Osteoblast (primary cell): ENCODE data around the gene RREB1. TPM values are rescaled to one million over a fixed set of nuclear protein-coding genes. Genes with fewer than 3 reads are reported as not detected.

Experiments used
- DNase-seq: peaks from one replicate; pipeline ENCODE4 v3.0.0; 2011; ENCODE audit warnings: low spot score, mixed read lengths; ENCODE audit not compliant: insufficient read length; ENCODE audit errors: missing footprints
- H2AFZ ChIP-seq: 2 replicates; pipeline ENCODE4 v1.6.0; 2011; ENCODE audit warnings: mild to moderate bottlenecking, low read length
- H3K27ac ChIP-seq: 2 replicates; pipeline ENCODE4 v1.5.1; 2011; ENCODE audit warnings: mild to moderate bottlenecking, low read depth, low read length, moderate library complexity
- H3K27me3 ChIP-seq: 2 replicates; pipeline ENCODE4 v1.6.0; 2012; ENCODE audit warnings: mild to moderate bottlenecking, control low read depth, inconsistent platforms, low read length, moderate library complexity; ENCODE audit not compliant: insufficient read depth
- H3K36me3 ChIP-seq: 2 replicates; pipeline ENCODE4 v1.5.1; 2011; ENCODE audit warnings: mild to moderate bottlenecking, low read length, control low read depth, moderate library complexity; ENCODE audit not compliant: insufficient read depth
- H3K4me1 ChIP-seq: 2 replicates; pipeline ENCODE4 v1.5.1; 2011; ENCODE audit warnings: mild to moderate bottlenecking, low read length, control low read depth, moderate library complexity; ENCODE audit not compliant: insufficient read depth
- H3K4me2 ChIP-seq: 2 replicates; pipeline ENCODE4 v1.6.0; 2011; ENCODE audit warnings: mild to moderate bottlenecking, low read length; ENCODE audit not compliant: insufficient read depth
- H3K4me3 ChIP-seq: fragments of 200-600 bp; sonication (generic); 3 replicates; pipeline ENCODE4 v1.5.1; 2012; ENCODE audit warnings: mild to moderate bottlenecking, low read length, inconsistent platforms; ENCODE audit not compliant: insufficient read depth
- H3K79me2 ChIP-seq: 2 replicates; pipeline ENCODE4 v1.6.0; 2012; ENCODE audit warnings: mild to moderate bottlenecking, low read length, control low read depth, inconsistent platforms; ENCODE audit not compliant: insufficient read depth
- H3K9me3 ChIP-seq: 2 replicates; pipeline ENCODE4 v1.5.1; 2011; ENCODE audit warnings: low read depth, low read length, control low read depth
- H4K20me1 ChIP-seq: 2 replicates; pipeline ENCODE4 v1.6.0; 2012; ENCODE audit warnings: mild to moderate bottlenecking, low read length, control low read depth; ENCODE audit not compliant: insufficient read depth
- CTCF ChIP-seq: IDR thresholded peaks from 2 replicates; pipeline ENCODE4 v1.5.1; 2011; ENCODE audit warnings: mild to moderate bottlenecking, low read depth, low read length, moderate library complexity; ENCODE audit errors: extremely low read depth
- total RNA-seq: library from RNA; depleted of rRNA; stranded (reverse); fragments of >200 nt; gene quantifications from 2 replicates; pipeline ENCODE4 v1.2.3, GENCODE V29; 2012

The RREB1 gene
- total RNA-seq, 1 donor: 29.3 TPM

GRCh38 chr6:7267071-7267465 is 159.3 kb downstream of the RREB1 start:
- no peak overlapping the region for H3K4me2 ChIP-seq
- no peak overlapping the region for H3K4me3 ChIP-seq
- no peaks in the 10 kb centered on the region for H3K79me2 ChIP-seq
- peak overlapping the region; percentile 25 for H3K27ac ChIP-seq
- H4K20me1 ChIP-seq: no peaks in the 10 kb centered on the region
- H3K4me1 ChIP-seq: peaks cover 13% of the 10 kb centered on the region
- DNase-seq: no peak
- no peaks in the 10 kb centered on the region for H3K27me3 ChIP-seq
- peaks cover 2% of the 10 kb centered on the region for H3K9me3 ChIP-seq
- no peaks in the 10 kb centered on the region for H3K36me3 ChIP-seq
- H2AFZ ChIP-seq: no peak overlapping the region
- no peak for TF ChIP-seq CTCF

GRCh38 chr6:7267466-7268091 is 159.8 kb downstream of the RREB1 start:
- Histone ChIP-seq H4K20me1 (no peaks in the 10 kb centered on the region), H3K4me3 (no peak overlapping the region), H3K79me2 (no peaks in the 10 kb centered on the region), H3K9me3 (peaks cover 2% of the 10 kb centered on the region), H2AFZ (peak overlapping the region; percentile 47), H3K4me2 (peak overlapping the region; percentile 61), H3K27ac (peak overlapping the region; percentile 25), H3K4me1 (peaks cover 13% of the 10 kb centered on the region), H3K27me3 (no peaks in the 10 kb centered on the region), H3K36me3 (no peaks in the 10 kb centered on the region)
- TF ChIP-seq CTCF: no peak
- DNase-seq: peak; percentile 99

- DNase-seq: no peak
- H3K79me2 ChIP-seq: no peaks in the 10 kb centered on the region
These were observed 160.6 kb downstream of the RREB1 start for GRCh38 chr6:7268362-7268761.

More at GRCh38 chr6:7268362-7268761, 160.6 kb downstream of the RREB1 start:
- no peaks in the 10 kb centered on the region for H3K27me3 ChIP-seq
- H3K27ac ChIP-seq: no peak overlapping the region
- TF ChIP-seq CTCF: no peak
- H3K36me3 ChIP-seq: no peaks in the 10 kb centered on the region
- no peaks in the 10 kb centered on the region for H4K20me1 ChIP-seq
- H3K4me1 ChIP-seq: peaks cover 13% of the 10 kb centered on the region
- no peak overlapping the region for H3K4me2 ChIP-seq
- no peak overlapping the region for H3K4me3 ChIP-seq
- H3K9me3 ChIP-seq: peaks cover 2% of the 10 kb centered on the region
- no peak overlapping the region for H2AFZ ChIP-seq
